LNCAP (cell line): ENCODE results near the gene SYT7.

Experiments used
- TF ChIP-seq, protein P1 (sequence below): fragments of 450-650 bp; IDR thresholded peaks from 2 replicates; pipeline ENCODE4 v1.5.1; 2017; ENCODE audit warnings: mild to moderate bottlenecking

The SYT7 gene

DNA sequence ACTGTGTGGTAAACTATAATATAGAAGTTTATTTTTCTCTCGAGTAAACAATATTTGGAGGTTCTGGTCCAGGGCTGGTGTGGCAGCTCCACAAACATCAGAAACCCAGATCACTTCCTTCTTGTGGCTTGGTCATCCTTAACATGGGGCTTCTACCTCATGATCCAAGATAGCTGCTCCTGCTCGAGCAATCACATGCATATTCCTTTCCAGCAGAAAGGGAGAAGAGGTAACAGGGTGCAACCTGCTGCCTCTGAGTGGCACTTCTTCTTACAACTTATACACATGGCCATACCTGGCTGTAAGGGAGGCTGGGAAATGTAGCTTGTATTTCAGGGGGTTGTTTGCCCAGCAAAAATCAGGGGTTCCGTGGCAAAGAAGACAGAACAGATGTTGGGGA, 44.6 kb upstream of the SYT7 start:
- TF ChIP-seq, protein P1, sequence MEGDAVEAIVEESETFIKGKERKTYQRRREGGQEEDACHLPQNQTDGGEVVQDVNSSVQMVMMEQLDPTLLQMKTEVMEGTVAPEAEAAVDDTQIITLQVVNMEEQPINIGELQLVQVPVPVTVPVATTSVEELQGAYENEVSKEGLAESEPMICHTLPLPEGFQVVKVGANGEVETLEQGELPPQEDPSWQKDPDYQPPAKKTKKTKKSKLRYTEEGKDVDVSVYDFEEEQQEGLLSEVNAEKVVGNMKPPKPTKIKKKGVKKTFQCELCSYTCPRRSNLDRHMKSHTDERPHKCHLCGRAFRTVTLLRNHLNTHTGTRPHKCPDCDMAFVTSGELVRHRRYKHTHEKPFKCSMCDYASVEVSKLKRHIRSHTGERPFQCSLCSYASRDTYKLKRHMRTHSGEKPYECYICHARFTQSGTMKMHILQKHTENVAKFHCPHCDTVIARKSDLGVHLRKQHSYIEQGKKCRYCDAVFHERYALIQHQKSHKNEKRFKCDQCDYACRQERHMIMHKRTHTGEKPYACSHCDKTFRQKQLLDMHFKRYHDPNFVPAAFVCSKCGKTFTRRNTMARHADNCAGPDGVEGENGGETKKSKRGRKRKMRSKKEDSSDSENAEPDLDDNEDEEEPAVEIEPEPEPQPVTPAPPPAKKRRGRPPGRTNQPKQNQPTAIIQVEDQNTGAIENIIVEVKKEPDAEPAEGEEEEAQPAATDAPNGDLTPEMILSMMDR = no peak

DNA sequence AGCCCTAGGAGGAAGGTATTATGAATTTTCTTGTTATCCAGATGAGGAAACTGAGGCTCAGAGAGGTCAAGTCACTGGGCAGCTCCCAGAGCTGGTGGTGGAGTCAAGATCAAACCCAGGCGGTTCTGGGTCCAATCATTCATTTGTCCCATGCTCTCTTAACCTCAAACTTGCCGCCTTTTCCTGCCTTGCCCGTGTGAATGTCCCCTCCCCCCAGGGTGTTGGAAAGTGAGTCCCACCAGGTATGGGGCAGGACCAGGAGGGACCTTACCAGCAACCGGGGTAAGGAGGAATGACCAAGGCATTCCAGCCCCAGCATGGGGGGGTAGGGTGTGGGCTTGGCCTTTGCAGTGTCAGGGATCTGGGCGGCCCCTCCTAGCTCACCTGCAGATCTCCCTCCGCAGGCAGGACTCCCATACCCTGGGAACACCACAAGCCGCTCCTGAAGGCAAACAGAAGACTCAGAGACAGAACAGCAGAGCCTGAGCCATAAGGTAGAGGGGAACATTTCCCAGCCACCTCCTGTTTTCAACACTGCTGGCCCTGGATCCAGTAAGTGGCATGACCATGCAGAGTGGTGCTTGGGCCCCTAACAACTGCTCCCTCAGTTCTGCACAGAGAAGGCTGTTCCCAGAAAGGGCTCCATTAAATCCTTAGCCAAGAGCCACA, 41.2 kb upstream of the SYT7 start:
- TF ChIP-seq, protein P1 = no peak

DNA sequence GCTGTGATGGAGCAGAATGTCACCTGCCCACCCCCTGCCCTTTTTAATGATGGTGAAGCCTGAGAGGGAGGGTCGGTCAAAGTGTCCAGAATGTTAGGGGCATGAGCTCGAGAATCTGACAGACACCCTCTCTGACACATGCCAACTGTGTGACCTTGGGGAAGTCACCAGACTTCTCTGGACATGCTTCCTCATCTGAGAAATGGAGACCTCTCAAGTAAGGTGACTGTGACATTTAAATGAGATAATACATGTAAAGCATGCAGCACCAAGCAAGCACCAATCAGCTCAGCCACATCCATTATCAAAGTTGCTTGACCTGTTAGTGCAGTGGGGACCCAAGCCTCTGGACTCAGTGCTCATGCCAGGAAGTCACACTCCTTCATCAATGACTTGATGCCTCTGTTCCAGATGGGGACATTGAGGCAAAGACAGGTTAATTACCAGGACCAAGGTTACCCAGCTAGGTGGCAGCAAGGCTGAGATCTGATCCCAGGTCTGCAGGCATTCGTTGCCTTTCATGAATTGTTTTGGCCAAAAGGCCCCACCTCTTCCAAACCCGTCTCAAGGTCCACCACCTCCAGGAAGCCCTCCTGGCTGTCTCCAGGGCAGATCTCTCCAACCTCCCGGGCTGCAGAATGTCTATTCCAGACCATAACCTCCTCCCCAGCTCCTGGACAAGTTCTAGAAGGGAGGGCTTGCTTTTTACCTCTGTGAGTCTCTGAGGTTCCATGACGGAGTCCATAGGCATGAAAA, 38.8 kb upstream of the SYT7 start:
- TF ChIP-seq, protein P1 = no peak

DNA sequence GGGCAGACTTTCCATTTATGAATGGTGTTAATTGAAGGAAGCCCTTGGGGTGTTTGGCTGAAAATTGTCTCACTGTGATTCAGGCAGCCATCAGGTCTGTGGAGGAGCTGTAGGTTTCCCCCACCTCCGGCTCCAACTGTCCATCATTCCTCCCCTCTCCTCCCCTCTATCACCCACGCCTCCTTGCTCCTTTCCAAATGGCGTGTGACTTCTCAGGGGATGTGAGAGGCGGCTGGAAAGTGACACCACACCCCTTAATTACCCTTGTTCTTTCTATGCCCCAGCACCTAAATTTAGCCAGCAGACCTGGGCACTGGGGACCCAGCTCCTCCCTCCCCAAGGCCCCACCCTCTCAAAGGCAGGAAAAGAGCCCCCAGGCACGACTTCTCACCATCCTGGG, 38.1 kb upstream of the SYT7 start:
- TF ChIP-seq, protein P1 = no peak

DNA sequence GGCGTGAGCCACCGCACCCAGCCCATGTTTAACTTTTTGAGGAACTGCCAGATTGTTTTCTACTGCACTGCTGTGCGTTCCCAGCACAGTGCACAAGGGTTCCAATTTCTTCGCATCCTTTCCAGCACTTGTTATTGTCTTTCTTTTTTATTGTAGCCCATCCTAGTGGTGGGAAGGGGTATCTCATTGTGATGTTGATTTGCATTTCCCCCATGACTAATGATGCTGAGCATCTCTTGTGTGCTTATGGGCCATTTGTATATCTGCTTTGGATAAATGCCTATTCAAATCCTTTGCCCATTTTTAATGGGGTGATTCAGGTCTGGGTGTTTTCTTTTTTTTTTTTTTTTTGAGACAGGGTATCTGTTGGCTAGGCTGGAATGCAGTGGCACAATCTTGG, 36.6 kb upstream of the SYT7 start:
- TF ChIP-seq, protein P1 = no peak

DNA sequence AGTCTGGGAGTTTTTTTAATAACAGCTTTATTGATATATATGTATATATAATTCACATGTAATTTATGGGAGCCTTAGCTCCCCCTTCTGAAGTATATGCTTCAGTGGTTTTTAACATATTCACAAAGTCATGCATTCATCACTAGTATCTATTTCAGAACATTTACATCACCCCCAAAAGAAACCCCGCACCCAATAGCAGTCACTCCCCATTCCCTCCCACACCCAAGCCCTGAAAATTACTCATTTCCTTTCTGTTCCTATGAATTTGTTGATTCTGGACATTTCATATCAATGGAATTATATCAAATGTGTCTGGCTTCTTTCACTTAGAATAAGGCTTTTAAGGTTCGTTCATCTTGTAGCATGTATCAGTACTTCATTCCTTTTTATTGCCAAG, 35.6 kb upstream of the SYT7 start:
- TF ChIP-seq, protein P1 = no peak

DNA sequence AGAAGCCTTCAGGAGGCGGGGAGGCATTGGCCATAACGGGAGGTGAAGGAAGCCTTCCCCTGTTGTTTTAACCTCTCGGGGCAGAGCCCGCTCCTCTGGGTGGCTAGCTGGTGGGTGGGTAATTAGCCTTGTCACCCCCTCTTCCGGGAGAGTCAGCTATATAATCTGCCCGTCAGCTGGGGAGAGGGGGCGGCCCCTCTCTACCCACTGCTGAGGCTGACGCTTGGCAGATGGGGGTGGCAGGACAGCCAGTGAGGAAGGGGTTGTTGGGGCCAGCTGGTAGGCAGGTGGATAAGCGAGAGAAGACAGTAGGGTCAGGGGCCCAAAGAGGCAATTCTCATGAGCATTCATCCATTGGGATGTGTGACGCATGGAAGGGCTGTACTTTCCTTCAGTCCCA, 33.0 kb upstream of the SYT7 start:
- TF ChIP-seq, protein P1 = no peak
